ENCODE data around the gene SEMA6B.

Gene SEMA6B

GRCh38 chr19:4518345-4519171, 40.9 kb downstream of the SEMA6B start, which contains the start of gene PLIN4:
Gene PLIN4, minus strand, starts transcription at chr19:4518486. Its CDS starts 214 bp downstream, at chr19:4518272.
- Histone ChIP-seq H3K4me1 (peaks cover 0 to 16% (median 10%) of the 10 kb centered on the region in 4 donors), H3K36me3 (no peaks in the 10 kb centered on the region), H3K27ac (no peak within 1 kb of the TSS), H3K9me3 (no peaks in the 10 kb centered on the region), H3K27me3 (peaks cover 0 to 44% of the 10 kb centered on the region in 2 donors), H3K4me3 (peak within 1 kb of the TSS; percentile 10 to 31)
- TF ChIP-seq, protein P1, sequence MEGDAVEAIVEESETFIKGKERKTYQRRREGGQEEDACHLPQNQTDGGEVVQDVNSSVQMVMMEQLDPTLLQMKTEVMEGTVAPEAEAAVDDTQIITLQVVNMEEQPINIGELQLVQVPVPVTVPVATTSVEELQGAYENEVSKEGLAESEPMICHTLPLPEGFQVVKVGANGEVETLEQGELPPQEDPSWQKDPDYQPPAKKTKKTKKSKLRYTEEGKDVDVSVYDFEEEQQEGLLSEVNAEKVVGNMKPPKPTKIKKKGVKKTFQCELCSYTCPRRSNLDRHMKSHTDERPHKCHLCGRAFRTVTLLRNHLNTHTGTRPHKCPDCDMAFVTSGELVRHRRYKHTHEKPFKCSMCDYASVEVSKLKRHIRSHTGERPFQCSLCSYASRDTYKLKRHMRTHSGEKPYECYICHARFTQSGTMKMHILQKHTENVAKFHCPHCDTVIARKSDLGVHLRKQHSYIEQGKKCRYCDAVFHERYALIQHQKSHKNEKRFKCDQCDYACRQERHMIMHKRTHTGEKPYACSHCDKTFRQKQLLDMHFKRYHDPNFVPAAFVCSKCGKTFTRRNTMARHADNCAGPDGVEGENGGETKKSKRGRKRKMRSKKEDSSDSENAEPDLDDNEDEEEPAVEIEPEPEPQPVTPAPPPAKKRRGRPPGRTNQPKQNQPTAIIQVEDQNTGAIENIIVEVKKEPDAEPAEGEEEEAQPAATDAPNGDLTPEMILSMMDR (IDR thresholded peaks at IDR 0.05), result no peak
- DNase-seq, result no peak
- intact Hi-C loops (cut with DNase I; ENCODE audit: low total_unique reads), result no loop called here

GRCh38 chr19:4517451-4518057, 41.9 kb downstream of the SEMA6B start:
- H3K36me3 ChIP-seq, result no peaks in the 10 kb centered on the region
- peaks cover 0 to 16% (median 10%) of the 10 kb centered on the region in 4 donors for H3K4me1 ChIP-seq
- no peak for DNase-seq
- intact Hi-C loops (cut with DNase I; ENCODE audit: low total_unique reads), result no loop called here
- TF ChIP-seq, protein P1 (IDR thresholded peaks at IDR 0.05), result no peak
- no peaks in the 10 kb centered on the region for H3K9me3 ChIP-seq
- peak overlapping the region in 1 of 2 donors; percentile 31 for H3K4me3 ChIP-seq
- H3K27ac ChIP-seq, result no peak overlapping the region
- peaks cover 0 to 40% of the 10 kb centered on the region in 2 donors for H3K27me3 ChIP-seq

DNA sequence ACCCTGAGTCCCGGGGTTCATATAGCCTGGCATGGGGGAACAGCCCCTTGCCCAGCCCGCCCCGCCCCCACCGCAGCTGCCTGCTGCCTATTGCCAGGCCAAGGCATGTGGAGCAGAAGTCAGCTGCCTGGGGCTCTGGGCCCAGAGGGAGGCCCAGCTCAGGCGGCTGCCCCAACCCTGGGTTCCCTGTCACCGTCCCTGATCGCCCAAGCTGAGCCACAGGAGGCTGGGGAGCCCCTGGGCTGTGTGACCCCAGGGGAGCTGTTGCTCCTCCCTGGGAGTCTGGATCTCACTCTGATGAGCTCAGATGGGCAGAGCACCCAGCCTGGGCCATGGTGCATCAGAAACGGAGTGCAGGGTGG, 42.6 kb downstream of the SEMA6B start:
- Histone ChIP-seq H3K9me3 (no peaks in the 10 kb centered on the region), H3K27ac (no peak overlapping the region), H3K27me3 (peaks cover 0 to 40% of the 10 kb centered on the region in 2 donors), H3K36me3 (no peaks in the 10 kb centered on the region), H3K4me3 (no peak overlapping the region), H3K4me1 (peaks cover 0 to 16% (median 10%) of the 10 kb centered on the region in 4 donors)
- intact Hi-C loops (cut with DNase I; ENCODE audit: low total_unique reads), result no loop called here
- TF ChIP-seq, protein P1 (IDR thresholded peaks at IDR 0.05), result no peak
- no peak for DNase-seq

DNA sequence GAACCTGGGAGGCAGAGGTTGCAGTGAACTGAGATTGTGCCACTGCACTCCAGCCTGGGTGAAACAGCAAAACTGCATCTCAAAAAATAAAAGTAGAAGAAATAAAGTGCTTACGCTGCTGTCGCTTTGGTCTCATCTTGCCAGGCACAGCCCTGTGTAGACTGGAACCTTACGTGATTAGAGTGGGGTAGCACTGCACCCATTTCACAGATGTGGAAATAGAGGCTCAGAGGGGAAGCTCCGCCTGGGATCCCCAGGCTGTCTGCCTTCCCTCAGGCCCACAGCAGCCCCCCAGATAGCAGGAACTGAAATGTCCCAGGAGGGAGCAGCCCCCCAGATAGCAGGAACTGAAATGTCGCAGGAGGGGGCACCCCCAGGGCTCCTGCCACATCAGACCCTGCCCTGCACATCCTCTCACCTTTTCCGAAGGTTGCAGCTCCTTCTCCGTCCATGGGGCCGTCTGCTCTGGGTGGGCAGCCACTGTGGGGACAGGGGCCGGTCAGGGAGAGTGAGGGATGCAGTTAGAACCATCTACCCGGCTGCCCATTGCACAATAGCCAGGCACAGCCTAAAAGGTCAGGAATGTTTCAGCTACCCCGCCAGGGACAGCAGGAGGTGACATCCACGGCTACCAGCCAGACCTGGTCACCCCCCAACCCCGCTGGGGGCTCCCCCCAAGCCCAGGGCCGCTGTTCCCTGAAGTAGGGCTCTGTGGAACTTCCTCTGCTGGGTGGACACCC, 43.1 kb downstream of the SEMA6B start:
- Histone ChIP-seq H3K27ac (no peak overlapping the region), H3K4me1 (peaks cover 0 to 16% (median 10%) of the 10 kb centered on the region in 4 donors), H3K27me3 (peaks cover 0 to 40% of the 10 kb centered on the region in 2 donors), H3K4me3 (no peak overlapping the region), H3K9me3 (no peaks in the 10 kb centered on the region), H3K36me3 (no peaks in the 10 kb centered on the region)
- intact Hi-C loops (cut with DNase I; ENCODE audit: low total_unique reads), result no loop called here
- no peak for DNase-seq
- TF ChIP-seq, protein P1 (IDR thresholded peaks at IDR 0.05), result no peak

DNA sequence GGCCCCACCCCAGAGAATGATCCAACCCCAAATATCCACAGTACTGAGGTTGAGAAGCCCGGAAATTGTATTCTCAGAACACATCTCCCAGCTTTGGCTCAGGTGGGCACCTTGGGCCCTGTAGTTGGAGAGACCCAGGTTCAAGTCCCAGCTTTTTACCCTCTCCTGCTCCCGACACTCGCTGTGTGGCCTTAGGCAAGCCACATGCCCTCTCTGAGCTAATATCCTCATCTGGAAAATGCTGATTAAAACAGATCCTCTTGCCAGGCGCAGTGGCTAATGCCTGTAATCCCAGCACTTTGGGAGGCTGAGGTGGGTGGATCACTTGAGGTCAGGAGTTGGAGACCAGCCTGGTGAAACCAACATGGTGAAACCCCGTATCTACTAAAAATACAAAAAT, 43.8 kb downstream of the SEMA6B start:
- TF ChIP-seq, protein P1 (IDR thresholded peaks at IDR 0.05), result no peak
- intact Hi-C loops (cut with DNase I; ENCODE audit: low total_unique reads), result no loop called here
- H3K9me3 ChIP-seq, result no peaks in the 10 kb centered on the region
- DNase-seq, result no peak
- H3K27me3 ChIP-seq, result peaks cover 0 to 40% of the 10 kb centered on the region in 2 donors
- H3K4me1 ChIP-seq, result peaks cover 0 to 16% (median 10%) of the 10 kb centered on the region in 4 donors
- no peak overlapping the region for H3K4me3 ChIP-seq
- H3K36me3 ChIP-seq, result no peaks in the 10 kb centered on the region
- no peak overlapping the region for H3K27ac ChIP-seq

Measured in tibial artery (tissue), 4 donors.